GM12878 (cell line): ENCODE data around the gene ABHD11. TPM values are rescaled to one million over a fixed set of nuclear protein-coding genes. Genes with fewer than 3 reads are reported as not detected.

Source experiments
- ATAC-seq: fragments of 200-7000 bp; cut with Tn5 transposase; 3 replicates; pipeline ENCODE4 v1.9.1; 2020; ENCODE audit warnings: mild to moderate bottlenecking, moderate library complexity
- BruUV-seq: library from RNA; stranded (reverse); fragments of 400-500 nt; replicated peaks from 2 replicates; lab custom pipeline; 2021; lab: Mats Ljungman, UMichigan
- CTCF ChIA-PET: fragments of 300-600 bp; sonication (Branson Sonifier 250); formaldehyde crosslinking; extraction: SDS; loops from one replicate; lab custom pipeline; 2021; ENCODE audit warnings: inconsistent platforms; lab: Yijun Ruan, JAX
- POLR2A ChIA-PET: fragments of 350-600 bp; formaldehyde crosslinking; extraction: SDS; loops from one replicate; lab custom pipeline; 2021; ENCODE audit warnings: inconsistent platforms; lab: Charles Lee
- RAD21 ChIA-PET: fragments of 300-600 bp; sonication (Branson Sonifier 250); formaldehyde crosslinking; loops from one replicate; lab custom pipeline; 2023; ENCODE audit warnings: antibody characterized with exemption; ENCODE audit not compliant: unreplicated experiment; lab: Charles Lee
- SMC1A ChIA-PET: fragments of 300-600 bp; sonication (Branson Sonifier 250); formaldehyde crosslinking; loops from one replicate; lab custom pipeline; 2023; ENCODE audit not compliant: unreplicated experiment, uncharacterized antibody; lab: Charles Lee
- DNase-seq: peaks from one replicate; pipeline ENCODE4 v3.0.0-alpha.2; 2011; ENCODE audit warnings: low read depth, low spot score
- FAIRE-seq: peaks from 3 replicates; lab custom pipeline; 2011; peaks lifted over from hg19 to GRCh38; lab: Jason Lieb, UNC
- H2AFZ ChIP-seq: 2 replicates; pipeline ENCODE4 v1.6.0; 2011; ENCODE audit warnings: low read depth, low read length, control low read depth; ENCODE audit not compliant: control insufficient read depth
- H3K27ac ChIP-seq: 2 replicates; pipeline ENCODE4 v1.5.1; 2011; ENCODE audit warnings: control low read depth; ENCODE audit not compliant: control insufficient read depth, insufficient read depth
- H3K27me3 ChIP-seq, 2 experiments: replicated peaks in 1 of 2; 2 replicates each; pipeline versions ENCODE4 v1.6.0 to v1.6.1; 2011; ENCODE audit warnings: low read length in 1 of 2; ENCODE audit not compliant: control insufficient read depth in 2 of 2, insufficient read depth in 2 of 2
- H3K36me3 ChIP-seq, 2 experiments: 2 replicates each; pipeline ENCODE4 v1.5.1; 2011; ENCODE audit warnings: low read length in 1 of 2; ENCODE audit not compliant: control insufficient read depth in 2 of 2, insufficient read depth in 2 of 2
- H3K4me1 ChIP-seq: 2 replicates; pipeline ENCODE4 v1.6.1; 2011; ENCODE audit warnings: mild to moderate bottlenecking, low read length, moderate library complexity, mixed read lengths; ENCODE audit not compliant: control insufficient read depth, insufficient read depth
- H3K4me2 ChIP-seq: 2 replicates; pipeline ENCODE4 v1.6.0; 2011; ENCODE audit warnings: control low read depth; ENCODE audit not compliant: control insufficient read depth, insufficient read depth
- H3K4me3 ChIP-seq: fragments of 200-600 bp; sonication (generic); 2 replicates; pipeline ENCODE4 v1.5.1; 2016
- H3K79me2 ChIP-seq: 2 replicates; pipeline ENCODE4 v1.6.0; 2011; ENCODE audit warnings: low read length; ENCODE audit not compliant: control insufficient read depth, insufficient read depth
- H3K9ac ChIP-seq: 2 replicates; pipeline ENCODE4 v1.8.0; 2011; ENCODE audit warnings: low read length, control low read depth, mixed read lengths; ENCODE audit not compliant: control insufficient read depth, insufficient read depth
- H3K9me3 ChIP-seq: replicated peaks from 3 replicates; pipeline ENCODE4 v1.5.1; 2011; ENCODE audit warnings: mild to moderate bottlenecking, low read length; ENCODE audit not compliant: control insufficient read depth, insufficient read depth
- H4K20me1 ChIP-seq: 2 replicates; pipeline ENCODE4 v1.6.0; 2011; ENCODE audit not compliant: control insufficient read depth, insufficient read depth
- BACH1 ChIP-seq: fragments of 450-650 bp; IDR thresholded peaks from 2 replicates; pipeline ENCODE4 v1.6.1; 2017; ENCODE audit warnings: mild to moderate bottlenecking, borderline replicate concordance
- BCL3 ChIP-seq: IDR thresholded peaks from 2 replicates; pipeline ENCODE4 v1.6.1; 2011; ENCODE audit warnings: borderline replicate concordance, low read depth, mild to moderate bottlenecking, moderate library complexity, low read length; ENCODE audit not compliant: insufficient read depth, poor library complexity, severe bottlenecking
- EGR1 ChIP-seq, 2 experiments: IDR thresholded peaks; 1 replicate in 1 of 2; 2 replicates in 1 of 2; pipeline ENCODE4 v1.6.1; 2011 to 2012; ENCODE audit warnings: low read depth in 2 of 2, low read length in 2 of 2, borderline replicate concordance in 1 of 2, mild to moderate bottlenecking in 1 of 2, moderate library complexity in 1 of 2
- IRF4 ChIP-seq: IDR thresholded peaks from 2 replicates; pipeline ENCODE4 v1.6.1; 2011; ENCODE audit warnings: low read depth, low read length
- POLR2A ChIP-seq: IDR thresholded peaks from 2 replicates; pipeline ENCODE4 v1.6.1; 2011; ENCODE audit warnings: low read depth, mild to moderate bottlenecking, low read length
- RFX5 ChIP-seq: IDR thresholded peaks from 2 replicates; pipeline ENCODE4 v1.6.1; 2011; ENCODE audit warnings: low read depth, low read length, improper control_type of control experiment
- TBL1XR1 ChIP-seq: IDR thresholded peaks from 2 replicates; pipeline ENCODE4 v1.6.1; 2012; ENCODE audit warnings: low read depth, low read length, improper control_type of control experiment
- YY1 ChIP-seq: IDR thresholded peaks from 2 replicates; pipeline ENCODE4 v1.6.1; 2011; ENCODE audit warnings: low read depth, mild to moderate bottlenecking, low read length
- WGBS: methylation state at CpG from one replicate; pipeline ENCODE4 v1.1.6; 2016; ENCODE audit warnings: low lambda C conversion rate; ENCODE audit not compliant: insufficient replicate concordance, insufficient coverage; ENCODE audit errors: missing lambda C conversion rate; 5-methylcytosine and 5-hydroxymethylcytosine counted together
- in situ Hi-C: fragments of 300-500 bp; cut with MboI; formaldehyde crosslinking; loops from 9 replicates; pipeline ENCODE4 v1.14.3; 2018; ENCODE audit warnings: mixed read lengths
- intact Hi-C: fragments of 100-400 bp; cut with micrococcal nuclease; formaldehyde crosslinking; loops from one replicate; pipeline ENCODE4 v1.14.2; 2022; ENCODE audit not compliant: unreplicated experiment
- polyA plus RNA-seq, 11 experiments: library from polyadenylated mRNA; depleted of rRNA in 4 of 11; unstranded in 6 of 11; stranded (reverse) in 5 of 11; fragments of >200 nt; fragmentation: Nextera tagmentation in 4 of 11; fragmentation: Illumina TruSeq in 1 of 11; extraction: Ambion mirVana in 4 of 11; extraction: Trizol in 1 of 11; gene quantifications; 1 replicate in 1 of 11; 2 replicates in 10 of 11; pipeline versions ENCODE4 v1.2.1 to v1.2.3, GENCODE V29; 2011 to 2016; ENCODE audit warnings: inconsistent platforms in 2 of 11, missing spikeins in 2 of 11, low read depth in 1 of 11
- total RNA-seq, 4 experiments: library from RNA; depleted of rRNA in 3 of 4; stranded (reverse); fragments of >200 nt in 3 of 4; fragmentation: Illumina TruSeq in 1 of 4; extraction: Trizol in 1 of 4; gene quantifications; 2 replicates each; pipeline versions ENCODE4 v1.2.1 to v1.2.3, GENCODE V29; 2013 to 2021

The ABHD11 gene
- total and polyA plus RNA-seq, 10 of the 15 experiments (the other 5 are each of a cell fraction or from before 2014, with no cell fraction given): 2.8 to 24.8 (median 10.1) TPM

- 62% methylated on average over 11 of the region's 11 CpGs for WGBS
- ChIA-PET CTCF (no interaction called here), RAD21 (no interaction called here), POLR2A (no interaction called here), SMC1A (no interaction called here)
- H3K79me2 ChIP-seq: no peaks in the 10 kb centered on the region
- H3K9ac ChIP-seq: no peak overlapping the region
- H3K27me3 ChIP-seq: no peaks in the 10 kb centered on the region
- no peaks in the 10 kb centered on the region for H4K20me1 ChIP-seq
- no peak overlapping the region for H2AFZ ChIP-seq
- intact Hi-C loops: no loop called here
- no peak overlapping the region for H3K27ac ChIP-seq
- DNase-seq (no peak), ATAC-seq (no peak), FAIRE-seq (no peak)
- no peak for TF ChIP-seq POLR2A
- TF ChIP-seq IRF4: no peak
- no peak for TF ChIP-seq YY1
- peak; percentile 64 for TF ChIP-seq BCL3
- TF ChIP-seq EGR1 (IDR thresholded peaks at IDR 0.05; ENCODE audit: borderline replicate concordance in 1 of 2, low read depth in 2 of 2, low read length in 2 of 2): no peak
- no peak overlapping the region for H3K4me2 ChIP-seq
- H3K4me1 ChIP-seq: peaks cover 3% of the 10 kb centered on the region; the same call in 1 of the 2 replicates
- in situ Hi-C loops: no loop called here
- no TSS peak for BruUV-seq
- H3K4me3 ChIP-seq: no peak overlapping the region
- H3K36me3 ChIP-seq: no peaks in the 10 kb centered on the region
- no peaks in the 10 kb centered on the region; the same call in 2 of the 3 replicates for H3K9me3 ChIP-seq
Observed at GRCh38 chr7:73778801-73779389, 40.3 kb upstream of the ABHD11 start.

GRCh38 chr7:73774923-73775322 lies 36.3 kb upstream of the ABHD11 start:
- peak; percentile 41 for FAIRE-seq
- Histone ChIP-seq H3K4me3 (no peak overlapping the region), H3K9ac (no peak overlapping the region), H2AFZ (no peak overlapping the region), H4K20me1 (no peaks in the 10 kb centered on the region), H3K36me3 (no peaks in the 10 kb centered on the region), H3K4me2 (no peak overlapping the region), H3K27me3 (peaks cover 0 to 2% of the 10 kb centered on the region in 2 experiments; a peak in 1 of 4 replicates), H3K4me1 (peaks cover 3% of the 10 kb centered on the region; the same call in 1 of the 2 replicates), H3K27ac (no peak overlapping the region), H3K9me3 (no peaks in the 10 kb centered on the region), H3K79me2 (no peaks in the 10 kb centered on the region)
- RAD21 ChIA-PET: no interaction called here
- DNase-seq: no peak
- no TSS peak for BruUV-seq
- SMC1A ChIA-PET: no interaction called here
- no peak for ATAC-seq
- intact Hi-C loops (no loop called here), in situ Hi-C loops (no loop called here)
- TF ChIP-seq RFX5: no peak
- TF ChIP-seq TBL1XR1: no peak
- peak; percentile 92 for TF ChIP-seq BACH1
- CTCF ChIA-PET: no interaction called here
- POLR2A ChIA-PET: interaction anchor here (0.6 kb wide), 1 partner anchor 844 kb away, joined by 4 read pairs; no protein-coding TSS in a partner anchor
- WGBS: 4% methylated on average over 1 of the region's 1 CpG
